HG02763 (cell line): Measurements from ENCODE around the gene SLC22A16.

Source experiments
- ATAC-seq: cut with Tn5 transposase; IDR thresholded peaks from one replicate; pipeline ENCODE4 v1.9.1; 2021; ENCODE audit warnings: mild to moderate bottlenecking, moderate library complexity; ENCODE audit not compliant: unreplicated experiment

SLC22A16 gene

GRCh38 chr6:110410511-110410910, 65.9 kb downstream of the SLC22A16 start:
- no peak for ATAC-seq

- no peak for ATAC-seq
Observed at GRCh38 chr6:110409794-110410193, 66.6 kb downstream of the SLC22A16 start.

GRCh38 chr6:110408901-110409300, 67.5 kb downstream of the SLC22A16 start:
- no peak for ATAC-seq

GRCh38 chr6:110404607-110405006, 71.8 kb downstream of the SLC22A16 start:
- no peak for ATAC-seq

- no peak for ATAC-seq
Observed at GRCh38 chr6:110401585-110402176, 74.7 kb downstream of the SLC22A16 start.

GRCh38 chr6:110400208-110400607, 76.2 kb downstream of the SLC22A16 start:
- no peak for ATAC-seq

- no peak for ATAC-seq
Observed at GRCh38 chr6:110399219-110400071, 77.0 kb downstream of the SLC22A16 start.

GRCh38 chr6:110398778-110399177, 77.6 kb downstream of the SLC22A16 start:
- ATAC-seq: no peak

- ATAC-seq: no peak
Observed at GRCh38 chr6:110395221-110395620, 81.2 kb downstream of the SLC22A16 start.

GRCh38 chr6:110394409-110394808, 82.0 kb downstream of the SLC22A16 start:
- ATAC-seq: no peak

GRCh38 chr6:110392727-110393126, 83.7 kb downstream of the SLC22A16 start:
- no peak for ATAC-seq

GRCh38 chr6:110390404-110390803, 86.0 kb downstream of the SLC22A16 start:
- no peak for ATAC-seq

- no peak for ATAC-seq
Observed at GRCh38 chr6:110389689-110390382, 86.6 kb downstream of the SLC22A16 start.

- ATAC-seq: no peak
Observed at GRCh38 chr6:110387986-110388385, 88.4 kb downstream of the SLC22A16 start.

- no peak for ATAC-seq
Observed at GRCh38 chr6:110385458-110385863, 91.0 kb downstream of the SLC22A16 start.

- no peak for ATAC-seq
Observed at GRCh38 chr6:110378552-110378951, 97.9 kb downstream of the SLC22A16 start.
